ENCODE data around the gene C1orf232.
A peak's percentile ranks its signal among the peaks of the same experiment; 100 is the strongest.

The C1orf232 gene

DNA sequence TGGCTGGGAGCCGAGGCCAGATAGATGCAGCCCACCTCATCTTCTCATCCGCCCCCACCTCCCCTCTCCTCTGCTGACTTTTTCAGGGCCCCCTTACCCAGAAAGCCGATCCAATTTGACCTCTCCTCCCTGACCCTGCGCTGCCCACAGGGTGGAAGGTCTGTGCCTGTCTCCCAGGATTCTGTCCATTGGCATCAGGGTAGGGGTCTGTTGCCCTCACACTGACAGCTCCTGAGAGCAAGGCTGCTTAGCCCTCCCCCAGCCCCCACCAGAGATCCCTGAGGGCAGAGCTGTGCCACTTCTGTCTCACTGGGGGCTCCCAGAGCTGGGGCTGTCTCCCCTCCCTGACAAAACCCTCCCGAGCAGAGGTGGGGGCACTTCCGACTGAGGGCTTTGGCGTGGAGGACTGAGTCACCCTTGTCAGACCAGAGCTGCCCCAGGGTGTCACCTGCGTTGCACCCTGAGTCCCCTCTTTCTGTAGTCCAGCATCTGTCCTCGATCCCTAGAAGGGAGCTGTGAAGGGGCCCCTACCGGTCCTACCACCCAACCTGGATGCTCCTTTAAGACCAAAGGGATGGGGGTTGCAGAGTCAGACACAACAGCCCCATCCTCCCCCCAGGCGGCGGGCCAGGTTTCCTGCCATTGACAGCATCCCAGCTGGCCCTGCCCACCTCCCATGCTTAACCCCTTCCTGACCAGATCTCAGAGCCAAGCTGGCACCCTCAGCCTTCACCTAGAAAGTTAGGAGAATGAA, 12.3 kb downstream of the C1orf232 start:
- DNase-seq, result no peak

- DNase-seq, result no peak
These were observed 13.1 kb downstream of the C1orf232 start for GRCh38 chr1:26155370-26156284.

- DNase-seq, result no peak
These were observed 14.0 kb downstream of the C1orf232 start for GRCh38 chr1:26154750-26155149.

DNA sequence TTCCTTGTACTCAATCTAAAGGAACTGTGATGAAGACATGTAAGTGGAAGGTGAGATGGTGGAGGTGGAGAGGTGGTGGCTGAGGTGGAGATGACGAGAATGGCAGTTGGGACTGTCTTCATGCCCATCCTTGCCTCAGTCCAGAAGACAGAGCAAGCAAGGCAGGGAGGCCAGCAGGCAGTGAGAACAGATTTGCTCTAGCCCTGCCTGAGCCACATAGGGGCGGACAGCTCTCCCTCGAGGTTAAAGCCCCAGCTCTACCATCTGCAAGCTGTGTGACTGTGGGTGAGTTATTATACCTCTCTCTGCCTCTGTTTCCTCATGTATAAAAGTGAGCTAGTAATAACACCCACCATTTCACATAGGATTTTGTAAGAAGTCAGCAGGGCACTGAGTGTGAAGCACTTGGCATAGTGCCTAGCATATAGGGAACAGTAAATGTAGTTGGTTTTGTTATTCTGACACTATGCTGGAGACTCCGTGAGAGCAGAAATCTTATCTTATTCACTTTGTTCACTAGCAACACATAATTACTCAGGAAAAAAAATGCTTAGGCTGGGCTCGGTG, 14.7 kb downstream of the C1orf232 start:
- DNase-seq, result no peak

GRCh38 chr1:26148887-26149286, 19.9 kb downstream of the C1orf232 start:
- DNase-seq, result no peak

GRCh38 chr1:26145960-26146294, 22.8 kb downstream of the C1orf232 start:
- no peak for DNase-seq

DNA sequence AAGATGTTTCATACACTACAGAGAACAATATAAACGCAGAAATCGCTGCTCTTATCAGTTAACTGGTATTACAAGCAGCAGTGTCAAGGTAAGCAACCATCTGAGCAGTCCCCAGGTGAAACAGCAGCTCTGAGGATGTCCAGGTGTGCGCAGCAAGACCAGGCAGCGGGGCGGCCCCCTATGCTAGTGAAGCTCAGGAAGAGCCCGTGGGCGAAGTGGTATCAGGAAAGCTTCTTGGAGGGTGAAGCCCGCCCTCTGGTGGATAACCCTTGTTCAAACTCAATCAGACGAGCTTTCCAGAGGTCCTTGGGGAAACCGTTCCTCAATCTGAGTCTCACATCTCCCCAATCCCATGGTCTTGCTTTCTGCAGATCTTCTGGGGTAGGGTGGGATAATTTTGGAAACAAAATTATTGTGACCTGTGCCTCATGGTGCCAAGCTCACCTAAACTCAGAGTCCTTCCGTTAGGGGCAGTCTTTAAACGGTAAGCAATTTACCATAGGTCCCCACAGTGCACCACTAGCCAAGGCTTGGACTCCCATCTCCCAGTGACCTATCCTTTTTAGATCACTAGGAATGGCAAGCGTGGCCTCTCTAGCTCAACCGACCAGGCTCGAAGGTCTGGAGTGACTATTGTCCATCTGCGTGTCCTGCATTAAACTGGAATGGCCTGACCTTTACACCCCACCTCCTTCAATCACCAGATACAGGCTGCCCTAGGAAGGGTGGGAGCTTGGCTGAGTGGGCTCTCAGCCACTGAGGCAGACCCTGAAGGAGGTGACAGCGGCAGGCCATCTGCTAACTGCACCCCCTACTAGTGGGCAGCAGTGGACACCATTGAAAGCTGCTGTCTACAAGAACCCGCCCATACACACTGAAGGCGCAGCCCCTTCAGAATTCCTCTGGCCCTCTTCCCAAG, 23.5 kb downstream of the C1orf232 start:
- peak; percentile 66 for DNase-seq

- DNase-seq, result no peak
These were observed 26.6 kb downstream of the C1orf232 start for GRCh38 chr1:26142159-26142558.

- DNase-seq, result no peak
These were observed 29.7 kb downstream of the C1orf232 start for GRCh38 chr1:26138974-26139558.

DNA sequence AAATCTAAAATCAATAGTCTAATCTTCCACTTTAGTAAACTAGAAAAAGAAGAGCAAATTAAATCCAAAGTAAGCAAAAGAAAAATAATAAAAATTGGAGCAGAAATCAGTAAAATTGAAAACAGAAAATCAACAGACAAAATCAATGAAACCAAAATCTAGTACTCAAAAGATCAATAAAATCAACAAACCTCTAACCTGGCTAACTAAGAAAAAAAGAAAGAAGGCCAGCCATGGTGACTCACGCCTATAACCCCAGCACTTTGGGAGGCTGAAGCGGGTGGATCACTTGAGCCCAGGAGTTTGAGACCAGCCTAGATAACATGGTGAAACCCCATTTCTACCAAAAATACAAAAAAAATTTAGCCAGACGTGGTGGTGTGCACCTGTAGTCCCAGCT, 34.3 kb downstream of the C1orf232 start:
- DNase-seq, result no peak

DNA sequence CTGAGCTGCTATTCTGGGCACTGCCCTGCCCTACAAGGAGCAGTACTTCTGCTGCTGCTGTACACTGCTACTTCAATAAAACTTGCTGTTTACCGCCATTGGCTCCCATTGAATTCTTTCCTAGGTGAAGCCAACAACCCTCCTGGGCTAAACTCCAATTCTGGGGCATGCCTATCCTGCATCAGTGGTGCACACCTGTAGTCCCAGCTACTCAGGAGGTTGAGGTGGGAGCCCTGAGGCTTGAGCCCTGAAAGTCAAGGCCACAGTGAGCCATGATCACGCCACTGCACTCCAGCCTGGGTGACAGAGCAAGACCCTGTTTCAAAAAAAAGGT, 36.0 kb downstream of the C1orf232 start:
- no peak for DNase-seq

GRCh38 chr1:26132128-26132833, 36.5 kb downstream of the C1orf232 start:
- DNase-seq, result no peak

DNA sequence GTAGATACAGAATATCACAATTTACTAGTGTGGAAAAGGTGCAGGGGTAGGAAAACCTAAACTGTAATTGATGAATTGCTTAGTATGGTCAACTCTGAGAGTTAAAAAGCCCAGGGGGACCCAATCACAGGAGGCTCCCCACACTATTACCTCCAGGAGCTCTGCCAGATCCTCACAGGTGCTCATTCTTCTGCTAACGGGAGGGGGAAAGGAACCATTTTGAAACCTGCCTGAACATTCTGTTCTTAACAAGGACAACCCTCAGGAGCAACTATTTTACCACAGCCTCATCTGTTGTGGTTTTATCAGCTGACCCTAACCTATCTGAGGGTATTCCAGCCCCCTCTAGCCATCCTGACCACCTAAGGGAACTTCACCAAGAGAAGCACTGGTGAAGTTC, 38.1 kb downstream of the C1orf232 start:
- DNase-seq, result no peak

- no peak for DNase-seq
These were observed 39.0 kb downstream of the C1orf232 start for GRCh38 chr1:26129778-26130177.

DNA sequence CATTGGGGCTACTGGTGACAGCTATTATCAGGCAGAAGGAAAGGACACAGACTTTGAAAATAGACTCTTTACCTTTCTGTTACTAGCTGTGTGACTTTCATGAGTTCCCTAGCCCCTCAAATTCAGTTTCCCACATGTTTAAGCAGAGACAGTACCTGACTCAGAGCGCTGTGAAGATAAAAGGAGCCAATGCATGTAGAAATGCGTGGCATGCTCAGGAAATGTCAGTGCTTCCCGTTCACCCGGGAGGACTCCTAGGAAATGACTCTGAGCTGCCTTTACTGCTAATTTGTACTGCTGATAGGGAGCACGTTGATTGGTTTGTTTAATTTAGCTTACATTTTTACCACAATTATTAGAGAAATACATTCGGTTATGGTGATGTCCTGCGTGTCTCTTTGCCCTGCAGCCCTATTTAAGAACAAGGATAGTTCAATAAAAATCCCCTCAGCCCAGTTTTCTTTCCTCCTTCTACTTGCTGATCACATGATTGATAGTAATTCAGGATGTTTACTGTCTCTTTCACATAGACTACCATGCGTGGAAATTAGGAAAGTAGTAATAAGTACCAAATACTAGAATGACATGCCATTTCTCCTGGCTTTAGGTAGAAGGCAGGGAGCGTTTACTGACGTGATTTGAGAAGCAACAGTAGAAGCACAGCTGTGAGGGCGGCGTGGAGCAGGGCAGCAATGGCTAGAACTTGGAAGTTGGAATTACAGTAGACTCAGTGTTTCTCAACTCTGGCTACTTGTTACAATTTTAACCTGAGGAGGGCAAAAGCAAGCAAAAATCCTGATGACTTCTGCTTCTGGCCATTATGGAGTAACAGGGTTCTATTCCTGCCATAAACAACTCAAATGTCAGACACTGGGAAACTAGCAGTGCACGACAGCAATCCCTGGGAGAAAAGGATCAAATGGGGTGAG, 41.3 kb downstream of the C1orf232 start:
- no peak for DNase-seq

DNA sequence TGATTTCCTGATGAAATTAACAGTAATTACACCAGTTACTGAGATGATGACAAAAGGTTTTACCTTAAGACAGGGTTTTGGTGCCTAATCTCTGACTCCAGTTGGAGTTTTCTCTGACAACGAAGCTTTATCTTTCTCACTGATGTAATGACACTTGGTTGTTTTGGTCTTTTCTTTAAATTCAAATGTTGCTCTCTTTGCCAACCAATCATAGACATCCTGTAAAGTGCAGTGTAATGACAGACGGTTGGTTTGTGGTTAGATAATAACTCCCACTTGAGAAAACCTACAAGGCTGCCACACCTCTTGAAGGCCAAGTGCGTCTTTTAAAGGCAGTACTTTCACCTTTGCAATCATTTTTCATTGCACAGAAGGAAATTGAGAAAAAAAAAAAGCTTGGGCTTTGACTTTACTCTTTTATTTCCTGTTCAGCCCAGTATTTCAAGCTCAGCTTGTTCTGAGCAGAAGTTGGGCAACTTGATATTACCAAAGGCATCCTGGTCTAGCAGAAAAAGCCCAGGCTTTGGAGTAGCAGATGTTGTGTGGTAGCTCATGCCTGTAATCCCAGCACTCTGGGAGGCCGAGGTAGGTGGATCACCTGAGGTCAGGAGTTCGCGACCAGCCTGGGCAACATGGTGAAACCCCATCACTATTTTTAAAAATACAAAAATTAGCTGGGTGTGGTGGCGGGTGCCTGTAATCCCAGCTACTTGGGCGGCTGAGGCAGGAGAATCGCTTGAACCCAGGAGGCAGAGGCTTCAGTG, 42.3 kb downstream of the C1orf232 start:
- DNase-seq, result peak; percentile 86

GRCh38 chr1:26125946-26126320, 42.8 kb downstream of the C1orf232 start:
- DNase-seq, result no peak

DNA sequence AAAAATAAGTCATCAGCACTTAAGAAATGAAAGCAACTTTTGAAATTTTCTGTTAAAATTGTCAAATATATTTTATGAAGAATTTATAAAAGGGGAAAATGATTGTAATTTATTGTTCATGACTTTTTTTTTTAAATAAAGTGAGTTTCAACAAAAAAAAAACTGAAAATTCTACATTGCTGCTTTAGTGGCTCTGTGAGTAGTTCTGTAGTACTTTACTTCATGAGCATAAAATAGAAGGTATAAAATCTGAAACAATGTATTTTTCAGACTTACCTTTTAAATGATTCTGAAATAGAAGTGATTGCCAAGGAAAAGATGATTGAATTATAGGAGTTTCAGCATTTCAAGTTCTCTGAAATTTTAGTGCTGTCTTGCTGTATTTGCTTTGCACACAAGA, 43.4 kb downstream of the C1orf232 start:
- DNase-seq, result no peak

DNA sequence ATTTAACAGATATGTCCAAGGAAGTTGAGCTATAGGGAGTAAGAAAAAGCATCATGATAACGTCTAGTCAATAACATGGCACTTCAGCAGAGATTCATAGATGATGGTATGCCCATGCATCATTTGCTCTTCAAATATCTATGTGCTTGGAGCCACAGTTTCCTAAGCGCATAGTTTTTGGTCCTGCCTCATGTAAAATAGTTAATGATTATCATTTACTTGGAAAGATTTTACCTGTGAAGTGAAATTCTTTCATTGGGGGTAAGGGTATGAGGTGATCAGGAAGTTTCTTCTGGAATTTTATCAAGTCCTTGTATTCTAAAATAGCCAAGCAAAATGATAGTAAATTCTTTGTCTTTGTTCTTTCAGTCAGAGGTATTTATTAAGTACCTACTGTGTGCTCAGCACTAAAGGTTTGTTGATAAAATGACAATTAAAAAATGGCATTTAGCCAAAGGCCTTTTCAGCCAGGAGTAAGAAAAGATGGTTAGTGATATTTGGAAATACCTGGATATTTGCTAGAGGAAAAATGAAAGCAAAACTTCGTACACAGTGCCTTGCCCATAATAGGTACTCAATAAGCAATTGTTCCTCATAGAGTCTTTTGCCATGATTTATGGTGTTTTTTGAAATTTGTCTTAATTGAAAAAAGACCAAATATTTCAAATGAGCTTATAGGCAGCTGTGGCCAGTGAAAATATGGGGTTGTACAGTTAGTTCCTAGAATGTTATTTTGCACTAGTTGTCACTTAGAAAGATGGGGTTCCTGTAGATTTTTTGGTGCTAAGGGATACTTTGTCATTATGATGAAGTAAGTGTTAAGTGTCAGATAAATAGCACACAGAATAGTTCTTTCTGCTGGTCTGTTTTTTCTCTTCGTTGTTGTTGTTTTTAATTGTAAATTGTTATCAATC, 44.1 kb downstream of the C1orf232 start:
- DNase-seq, result no peak

Measured in MV-4-11 (cell line).